Natural killer cell treated with Interleukin-12 subunit alpha and Interleukin-12 subunit beta and Interleukin-15 and Interleukin-18, amount 100 ng/mL, for 72 hours (primary cell): ENCODE measurements around the gene DYNLT5. TPM values are rescaled to one million over a fixed set of nuclear protein-coding genes. Genes with fewer than 3 reads are reported as not detected.

Experiments used
- ATAC-seq, 2 donors: fragments of 150-1000 bp; cut with Tn5 transposase in 1 of 2; sonication (Bioruptor Pico), chemical (Tn5 transposase) in 1 of 2; 2 replicates each; pipeline ENCODE4 v1.10.0; 2021
- DNase-seq: peaks from one replicate; pipeline ENCODE4 v3.0.0; 2022; ENCODE audit warnings: low spot score
- H3K27ac Mint-ChIP-seq, 2 donors: 1 replicate in 1 of 2; 2 replicates in 1 of 2; pipeline ENCODE4 v1.8.0; 2022; ENCODE audit warnings: mixed read lengths in 2 of 2, mild to moderate bottlenecking in 1 of 2, moderate library complexity in 1 of 2
- H3K27me3 Mint-ChIP-seq, 2 donors: 1 replicate in 1 of 2; 2 replicates in 1 of 2; pipeline ENCODE4 v1.8.0; 2022; ENCODE audit warnings: mixed read lengths in 2 of 2
- H3K36me3 Mint-ChIP-seq: one replicate; pipeline ENCODE4 v1.8.0; 2022; ENCODE audit warnings: mixed read lengths
- H3K4me1 Mint-ChIP-seq, 2 donors: 1 replicate in 1 of 2; 2 replicates in 1 of 2; pipeline ENCODE4 v1.8.0; 2022; ENCODE audit warnings: low read depth in 2 of 2, mixed read lengths in 2 of 2, mild to moderate bottlenecking in 1 of 2
- H3K4me3 Mint-ChIP-seq: one replicate; pipeline ENCODE4 v1.8.0; 2022; ENCODE audit warnings: mixed read lengths
- H3K9me3 Mint-ChIP-seq: 2 replicates; pipeline ENCODE4 v1.8.0; 2022; ENCODE audit warnings: mixed read lengths
- total RNA-seq, 2 donors: library from RNA; stranded (reverse); gene quantifications; one replicate each; pipeline ENCODE4 v1.2.3, GENCODE V29; 2022

The DYNLT5 gene
- total RNA-seq, 2 donors from 2014 or later: not detected

DNA sequence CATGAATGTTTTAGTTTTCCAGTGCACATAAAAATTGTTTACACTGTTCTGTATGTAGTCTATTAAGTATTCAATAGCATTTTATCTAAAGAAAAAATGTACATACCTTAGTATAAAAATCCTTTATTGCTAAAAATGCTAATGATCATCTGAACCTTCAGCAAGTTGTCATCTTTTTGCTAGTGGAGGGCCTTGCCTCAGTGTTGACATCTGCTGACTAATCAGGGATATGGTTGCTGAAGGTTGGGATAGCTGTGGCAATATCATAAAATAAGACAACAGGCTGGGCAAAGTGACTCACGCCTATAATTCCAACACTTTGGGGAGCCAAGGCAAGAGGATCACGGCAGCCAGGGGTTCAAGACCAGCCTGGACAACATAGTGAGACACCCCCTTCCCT is 9.0 kb downstream of the DYNLT5 start:
- Mint-ChIP-seq H3K4me3 (no peak overlapping the region), H3K4me1 (peaks cover 0 to 6% of the 10 kb centered on the region in 2 donors), H3K9me3 (no peaks in the 10 kb centered on the region), H3K27me3 (peaks cover 6 to 16% of the 10 kb centered on the region in 2 donors), H3K27ac (no peak overlapping the region), H3K36me3 (no peaks in the 10 kb centered on the region)
- no peak for ATAC-seq
- no peak for DNase-seq

DNA sequence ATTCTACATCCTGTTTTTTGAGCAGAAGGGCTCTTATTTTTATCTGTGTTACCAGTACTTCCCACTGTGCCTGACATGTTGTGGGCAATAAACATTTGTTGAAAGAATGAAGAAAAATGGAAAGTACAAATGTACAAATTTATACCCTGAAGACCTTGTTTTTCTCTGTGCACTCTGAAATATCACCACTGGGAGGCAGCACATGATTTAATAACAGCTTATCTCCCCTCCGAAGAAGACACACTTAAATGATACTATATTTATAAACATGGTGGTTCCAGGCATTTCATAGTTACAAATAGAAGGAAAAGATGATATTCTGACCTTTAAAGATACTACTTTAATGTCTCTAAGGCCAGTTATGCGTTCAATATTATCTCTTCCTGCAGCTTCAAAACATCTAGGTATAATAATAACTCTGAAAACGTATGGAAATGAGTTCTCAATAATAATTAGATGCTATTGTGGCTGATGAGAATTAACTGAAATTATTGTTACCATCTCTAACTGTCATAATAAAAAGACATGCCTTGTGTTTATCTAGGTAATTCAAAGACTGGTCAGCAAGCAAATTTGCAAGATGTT is 12.8 kb downstream of the DYNLT5 start:
- Mint-ChIP-seq H3K27ac (no peak overlapping the region), H3K4me1 (peaks cover 19 to 20% of the 10 kb centered on the region in 2 donors), H3K36me3 (no peaks in the 10 kb centered on the region), H3K27me3 (peaks cover 2 to 6% of the 10 kb centered on the region in 2 donors), H3K9me3 (no peaks in the 10 kb centered on the region), H3K4me3 (no peak overlapping the region)
- DNase-seq: no peak
- peak in 1 of 2 donors; percentile 57 for ATAC-seq

DNA sequence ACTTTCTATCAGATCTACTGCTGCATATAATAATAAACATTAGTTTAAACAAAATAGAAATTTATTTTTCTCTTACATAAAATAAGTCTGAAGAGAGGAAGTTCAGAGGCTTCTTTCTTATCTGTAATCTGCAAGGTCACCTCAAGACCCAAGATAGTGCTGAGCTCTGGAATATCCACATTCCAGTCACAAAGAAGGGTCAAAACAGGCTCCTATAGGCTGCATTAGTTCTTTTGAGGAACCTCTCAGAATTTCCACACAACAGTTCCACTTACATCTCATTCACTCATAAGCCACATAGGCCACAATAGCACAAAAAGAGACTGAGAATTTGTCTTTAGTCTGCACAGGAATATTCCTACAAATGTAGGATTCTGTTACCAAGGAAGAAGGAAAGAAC is 15.4 kb downstream of the DYNLT5 start:
- Mint-ChIP-seq H3K4me1 (peaks cover 25 to 26% of the 10 kb centered on the region in 2 donors), H3K36me3 (no peaks in the 10 kb centered on the region), H3K27ac (no peak overlapping the region), H3K27me3 (no peaks in the 10 kb centered on the region), H3K9me3 (no peaks in the 10 kb centered on the region), H3K4me3 (no peak overlapping the region)
- DNase-seq: no peak
- no peak for ATAC-seq

DNA sequence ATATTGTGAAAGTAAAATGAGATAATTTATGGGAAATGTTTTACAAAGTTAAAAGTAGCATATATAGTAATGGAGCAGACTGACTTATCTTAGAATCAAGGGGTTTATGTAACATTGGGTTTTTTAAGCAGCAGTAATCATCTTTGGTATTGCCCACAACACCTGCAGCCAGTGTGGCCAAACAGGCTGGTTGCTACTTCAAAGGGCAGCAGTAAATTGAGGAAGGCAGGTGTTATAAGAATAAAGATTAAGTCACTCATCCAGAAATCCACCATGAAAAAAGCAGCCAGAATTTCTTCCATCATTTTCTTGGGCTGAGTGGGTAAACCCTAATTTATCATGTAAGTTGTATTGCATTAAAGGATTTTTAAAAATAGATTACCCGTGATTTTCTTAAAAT is 16.7 kb downstream of the DYNLT5 start:
- H3K36me3 Mint-ChIP-seq: no peaks in the 10 kb centered on the region
- no peaks in the 10 kb centered on the region for H3K9me3 Mint-ChIP-seq
- no peaks in the 10 kb centered on the region for H3K27me3 Mint-ChIP-seq
- peak overlapping the region; percentile 23 to 64 for H3K27ac Mint-ChIP-seq
- DNase-seq (no peak), ATAC-seq (no peak)
- H3K4me1 Mint-ChIP-seq: peaks cover 25 to 26% of the 10 kb centered on the region in 2 donors
- peak overlapping the region; percentile 47 for H3K4me3 Mint-ChIP-seq

GRCh38 chr1:66769512-66770229 is 17.4 kb downstream of the DYNLT5 start:
- DNase-seq (no peak), ATAC-seq (peak in 1 of 2 donors; percentile 62)
- no peaks in the 10 kb centered on the region for H3K9me3 Mint-ChIP-seq
- H3K36me3 Mint-ChIP-seq: no peaks in the 10 kb centered on the region
- H3K4me3 Mint-ChIP-seq: peak overlapping the region; percentile 47
- H3K4me1 Mint-ChIP-seq: peaks cover 25 to 26% of the 10 kb centered on the region in 2 donors
- H3K27me3 Mint-ChIP-seq: no peaks in the 10 kb centered on the region
- H3K27ac Mint-ChIP-seq: peak overlapping the region; percentile 23 to 64

DNA sequence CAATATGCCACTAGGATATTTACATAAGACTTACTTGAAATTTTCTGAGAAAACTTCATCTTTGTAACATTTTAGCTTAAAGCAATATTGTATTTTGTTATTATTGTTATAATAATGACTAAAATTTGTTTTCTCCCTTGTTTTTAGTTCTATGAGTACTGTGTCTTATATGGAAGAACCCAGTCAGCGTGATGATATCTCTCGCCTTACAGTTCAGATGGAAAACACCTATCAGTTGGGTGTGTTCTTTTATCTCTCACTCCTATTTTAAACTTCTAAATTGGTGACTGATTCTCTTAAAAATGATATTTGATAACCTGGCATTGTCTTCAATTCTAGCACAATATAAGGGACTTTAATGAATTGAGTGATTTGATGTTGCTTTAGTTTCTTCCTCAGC is 18.0 kb downstream of the DYNLT5 start:
- Mint-ChIP-seq H3K4me3 (peak overlapping the region; percentile 47), H3K36me3 (no peaks in the 10 kb centered on the region), H3K4me1 (peaks cover 23 to 25% of the 10 kb centered on the region in 2 donors), H3K27ac (peak overlapping the region in 1 of 2 donors; percentile 27), H3K9me3 (no peaks in the 10 kb centered on the region), H3K27me3 (no peaks in the 10 kb centered on the region)
- DNase-seq (no peak), ATAC-seq (no peak)

- peak overlapping the region in 1 of 2 donors; percentile 27 for H3K27ac Mint-ChIP-seq
- peaks cover 23 to 25% of the 10 kb centered on the region in 2 donors for H3K4me1 Mint-ChIP-seq
- ATAC-seq (no peak), DNase-seq (no peak)
- peak overlapping the region; percentile 47 for H3K4me3 Mint-ChIP-seq
- H3K9me3 Mint-ChIP-seq: no peaks in the 10 kb centered on the region
- peaks cover 3 to 4% of the 10 kb centered on the region in 2 donors for H3K27me3 Mint-ChIP-seq
- no peaks in the 10 kb centered on the region for H3K36me3 Mint-ChIP-seq
Observed at GRCh38 chr1:66770694-66771093, 18.4 kb downstream of the DYNLT5 start.

GRCh38 chr1:66773227-66773626 is 21.0 kb downstream of the DYNLT5 start:
- ATAC-seq: no peak
- H3K27ac Mint-ChIP-seq: no peak overlapping the region

DNA sequence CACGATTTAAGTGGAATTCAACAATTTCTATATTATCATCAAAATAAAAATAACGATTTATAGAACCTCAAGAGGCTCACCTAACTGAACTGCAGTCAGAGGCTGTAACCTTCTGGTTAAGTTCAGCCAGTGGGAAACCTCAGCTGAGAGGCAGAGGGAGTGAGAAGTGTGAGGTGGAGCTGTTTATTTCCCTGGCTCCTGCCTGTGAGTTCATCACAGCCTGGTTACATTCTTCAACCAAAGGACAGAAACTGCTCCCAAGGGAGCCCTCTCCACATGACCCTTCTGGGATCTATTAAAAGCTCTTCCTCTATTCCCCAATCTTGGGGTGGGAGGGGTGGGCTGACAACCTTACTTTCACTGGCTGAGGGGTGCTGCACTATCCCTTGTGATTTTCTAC is 22.2 kb downstream of the DYNLT5 start:
- Mint-ChIP-seq H3K36me3 (peaks cover under 1% of the 10 kb centered on the region), H3K27ac (no peak overlapping the region), H3K27me3 (peaks cover 7 to 19% of the 10 kb centered on the region in 2 donors), H3K9me3 (no peaks in the 10 kb centered on the region), H3K4me1 (peaks cover 9 to 15% of the 10 kb centered on the region in 2 donors), H3K4me3 (no peak overlapping the region)
- DNase-seq: no peak
- no peak for ATAC-seq

More at GRCh38 chr1:66773227-66773626, 21.0 kb downstream of the DYNLT5 start:
- DNase-seq: no peak
- no peaks in the 10 kb centered on the region for H3K9me3 Mint-ChIP-seq
- H3K4me3 Mint-ChIP-seq: no peak overlapping the region
- peaks cover 5 to 7% of the 10 kb centered on the region in 2 donors for H3K27me3 Mint-ChIP-seq
- H3K36me3 Mint-ChIP-seq: no peaks in the 10 kb centered on the region
- peaks cover 17 to 21% of the 10 kb centered on the region in 2 donors for H3K4me1 Mint-ChIP-seq

- DNase-seq (no peak), ATAC-seq (no peak)
- Mint-ChIP-seq H3K9me3 (no peaks in the 10 kb centered on the region), H3K27me3 (peaks cover 11 to 26% of the 10 kb centered on the region in 2 donors), H3K4me3 (no peak overlapping the region), H3K4me1 (peaks cover 6 to 11% of the 10 kb centered on the region in 2 donors), H3K27ac (no peak overlapping the region), H3K36me3 (peaks cover 7% of the 10 kb centered on the region)
Observed at GRCh38 chr1:66775646-66776045, 23.4 kb downstream of the DYNLT5 start.

GRCh38 chr1:66777831-66778230 is 25.6 kb downstream of the DYNLT5 start:
- Mint-ChIP-seq H3K9me3 (no peaks in the 10 kb centered on the region), H3K4me3 (no peak overlapping the region), H3K27ac (no peak overlapping the region), H3K36me3 (peaks cover 14% of the 10 kb centered on the region), H3K27me3 (peaks cover 11 to 34% of the 10 kb centered on the region in 2 donors), H3K4me1 (peaks cover 3 to 11% of the 10 kb centered on the region in 2 donors)
- DNase-seq (no peak), ATAC-seq (no peak)

- Mint-ChIP-seq H3K9me3 (no peaks in the 10 kb centered on the region), H3K27ac (no peak overlapping the region), H3K27me3 (peaks cover 11 to 34% of the 10 kb centered on the region in 2 donors), H3K36me3 (peaks cover 14% of the 10 kb centered on the region), H3K4me1 (peaks cover 3 to 11% of the 10 kb centered on the region in 2 donors), H3K4me3 (no peak overlapping the region)
- ATAC-seq: no peak
- no peak for DNase-seq
Observed at GRCh38 chr1:66778266-66778665, 26.0 kb downstream of the DYNLT5 start.

- Mint-ChIP-seq H3K4me3 (no peak overlapping the region), H3K27me3 (peaks cover 11 to 34% of the 10 kb centered on the region in 2 donors), H3K9me3 (peaks cover under 1% of the 10 kb centered on the region), H3K36me3 (peaks cover 16% of the 10 kb centered on the region), H3K27ac (peak overlapping the region; percentile 7 to 38), H3K4me1 (peaks cover 3 to 11% of the 10 kb centered on the region in 2 donors)
- ATAC-seq (no peak), DNase-seq (no peak)
Observed at GRCh38 chr1:66778969-66779368, 26.7 kb downstream of the DYNLT5 start.

DNA sequence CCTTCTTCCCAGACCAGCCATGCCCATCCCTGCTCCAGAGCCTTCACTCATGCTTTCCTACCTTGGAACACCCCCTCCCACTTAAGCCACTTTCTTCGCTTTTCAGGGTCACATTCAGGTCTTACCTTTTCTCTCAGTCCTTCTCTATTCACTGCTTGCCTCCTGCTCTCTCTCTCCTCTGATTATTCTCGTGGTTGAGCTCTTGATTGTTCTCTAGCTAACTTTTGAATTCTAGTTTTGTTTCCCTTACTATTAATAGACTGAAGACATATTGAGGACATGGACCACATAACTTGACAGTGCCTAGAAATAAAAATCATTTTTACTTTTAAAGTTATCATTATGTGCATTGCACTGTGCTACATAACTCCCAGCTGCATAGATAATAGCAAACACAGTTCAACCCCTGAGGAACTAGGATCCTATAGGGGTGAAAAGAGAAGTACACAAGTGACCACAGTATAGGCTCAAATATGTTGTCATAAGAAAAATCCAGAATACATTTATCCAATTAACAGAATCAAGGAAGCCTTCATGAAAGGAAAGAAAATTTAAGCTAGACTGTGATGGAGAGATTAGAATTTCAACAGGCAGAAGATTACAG is 27.3 kb downstream of the DYNLT5 start:
- ATAC-seq (no peak), DNase-seq (no peak)
- Mint-ChIP-seq H3K27me3 (peaks cover 11 to 34% of the 10 kb centered on the region in 2 donors), H3K27ac (peak overlapping the region; percentile 7 to 23), H3K9me3 (peaks cover 2% of the 10 kb centered on the region), H3K4me1 (peaks cover 3 to 11% of the 10 kb centered on the region in 2 donors), H3K4me3 (peak overlapping the region; percentile 6), H3K36me3 (peaks cover 20% of the 10 kb centered on the region)
